K562 (cell line): Measurements from ENCODE around the gene ZNF556. TPM values are rescaled to one million over a fixed set of nuclear protein-coding genes. Genes with fewer than 3 reads are reported as not detected.

Experiments used
- ARID2 ChIP-seq: fragments of 450-650 bp; IDR thresholded peaks from 2 replicates; pipeline ENCODE4 v1.6.1; 2017; ENCODE audit warnings: antibody characterized with exemption, mild to moderate bottlenecking
- L3MBTL2 ChIP-seq: fragments of 450-650 bp; IDR thresholded peaks from 2 replicates; pipeline ENCODE4 v1.6.1; 2016; ENCODE audit warnings: mild to moderate bottlenecking, moderate library complexity
- RB1 ChIP-seq: fragments of 450-650 bp; IDR thresholded peaks from 2 replicates; pipeline ENCODE4 v1.6.1; 2017; ENCODE audit warnings: low read depth, mild to moderate bottlenecking
- TCF7 ChIP-seq: sonication (generic); IDR thresholded peaks from 2 replicates; pipeline ENCODE4 v1.6.1; 2016; ENCODE audit warnings: antibody characterized with exemption, borderline replicate concordance
- ZNF764 ChIP-seq: fragments of 250-450 bp; sonication (Bioruptor Pico); IDR thresholded peaks from 2 replicates; pipeline ENCODE4 v1.4.0; 2020; ENCODE audit warnings: low read depth, mild to moderate bottlenecking, moderate library complexity
- polyA plus RNA-seq, 8 experiments: library from polyadenylated mRNA; depleted of rRNA in 4 of 8; stranded (reverse) in 5 of 8; unstranded in 3 of 8; fragments of >200 nt; fragmentation: Nextera tagmentation in 2 of 8; fragmentation: Illumina TruSeq in 1 of 8; extraction: Ambion mirVana in 2 of 8; extraction: Trizol in 1 of 8; gene quantifications; 2 replicates each; pipeline versions ENCODE4 v1.2.1 to v1.2.3, GENCODE V29; 2011 to 2014; ENCODE audit warnings: inconsistent platforms in 1 of 8, missing spikeins in 1 of 8
- total RNA-seq, 7 experiments: library from RNA; depleted of rRNA in 6 of 7; stranded (reverse); fragments of >200 nt in 6 of 7; fragmentation: Illumina TruSeq in 2 of 7; extraction: Trizol in 2 of 7; gene quantifications; 2 replicates each; pipeline versions ENCODE4 v1.2.1 to v1.2.3, GENCODE V29; 2011 to 2021; ENCODE audit warnings: low replicate concordance in 1 of 7
- TF ChIP-seq, protein P1 (sequence below), 2 experiments: fragments of 450-650 bp; formaldehyde crosslinking in 1 of 2; IDR thresholded peaks; 2 replicates each; pipeline versions ENCODE4 v1.4.0 to v1.6.1; 2014 to 2020; ENCODE audit warnings: mild to moderate bottlenecking in 2 of 2, borderline replicate concordance in 1 of 2, low read depth in 1 of 2
- TF ChIP-seq, protein P2 (sequence below): fragments of 450-650 bp; IDR thresholded peaks from 2 replicates; pipeline ENCODE4 v1.6.1; 2016; ENCODE audit warnings: mild to moderate bottlenecking, moderate library complexity

The ZNF556 gene
- total and polyA plus RNA-seq, 9 of the 15 experiments (the other 6 are each of a cell fraction or from before 2014, with no cell fraction given): 0.01 to 0.36 (median 0.10) TPM; not detected in 1

DNA sequence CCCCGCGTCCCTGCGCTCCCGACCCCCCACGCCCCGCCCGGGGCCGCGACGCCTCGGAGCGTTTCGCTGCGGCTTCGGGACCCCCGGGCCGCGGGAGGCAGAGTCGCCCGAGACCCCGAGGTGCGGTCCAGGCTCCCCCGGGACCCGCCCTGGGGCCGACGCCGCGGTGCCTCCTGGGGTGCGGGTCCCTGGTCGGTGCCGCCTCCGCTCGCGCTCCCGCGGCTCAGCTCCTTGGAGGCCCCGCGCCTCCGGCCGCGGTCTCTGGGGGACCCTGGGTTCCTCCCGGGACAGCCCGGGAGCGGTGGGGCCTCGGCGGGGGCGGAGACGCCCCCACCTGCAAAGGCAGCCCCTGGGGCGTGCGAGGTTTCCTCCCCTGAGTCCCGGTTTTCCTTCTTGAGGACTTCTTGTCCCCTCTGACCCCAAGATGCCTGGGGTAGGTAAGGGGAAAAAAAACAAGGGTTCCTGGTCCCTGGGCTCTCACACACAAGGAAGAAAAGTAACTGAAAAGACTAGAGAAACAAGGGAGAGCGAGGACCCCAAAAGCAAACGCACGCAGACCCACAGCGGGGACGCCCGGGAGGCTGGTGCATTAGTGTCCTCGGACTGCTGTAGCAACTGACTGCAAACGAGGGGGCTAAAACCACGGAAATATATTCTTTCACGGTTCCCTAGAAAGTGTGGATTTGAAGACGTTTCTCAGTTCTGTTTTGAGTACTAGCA is 25.1 kb upstream of the ZNF556 start (continued):
- TF ChIP-seq, protein P1, sequence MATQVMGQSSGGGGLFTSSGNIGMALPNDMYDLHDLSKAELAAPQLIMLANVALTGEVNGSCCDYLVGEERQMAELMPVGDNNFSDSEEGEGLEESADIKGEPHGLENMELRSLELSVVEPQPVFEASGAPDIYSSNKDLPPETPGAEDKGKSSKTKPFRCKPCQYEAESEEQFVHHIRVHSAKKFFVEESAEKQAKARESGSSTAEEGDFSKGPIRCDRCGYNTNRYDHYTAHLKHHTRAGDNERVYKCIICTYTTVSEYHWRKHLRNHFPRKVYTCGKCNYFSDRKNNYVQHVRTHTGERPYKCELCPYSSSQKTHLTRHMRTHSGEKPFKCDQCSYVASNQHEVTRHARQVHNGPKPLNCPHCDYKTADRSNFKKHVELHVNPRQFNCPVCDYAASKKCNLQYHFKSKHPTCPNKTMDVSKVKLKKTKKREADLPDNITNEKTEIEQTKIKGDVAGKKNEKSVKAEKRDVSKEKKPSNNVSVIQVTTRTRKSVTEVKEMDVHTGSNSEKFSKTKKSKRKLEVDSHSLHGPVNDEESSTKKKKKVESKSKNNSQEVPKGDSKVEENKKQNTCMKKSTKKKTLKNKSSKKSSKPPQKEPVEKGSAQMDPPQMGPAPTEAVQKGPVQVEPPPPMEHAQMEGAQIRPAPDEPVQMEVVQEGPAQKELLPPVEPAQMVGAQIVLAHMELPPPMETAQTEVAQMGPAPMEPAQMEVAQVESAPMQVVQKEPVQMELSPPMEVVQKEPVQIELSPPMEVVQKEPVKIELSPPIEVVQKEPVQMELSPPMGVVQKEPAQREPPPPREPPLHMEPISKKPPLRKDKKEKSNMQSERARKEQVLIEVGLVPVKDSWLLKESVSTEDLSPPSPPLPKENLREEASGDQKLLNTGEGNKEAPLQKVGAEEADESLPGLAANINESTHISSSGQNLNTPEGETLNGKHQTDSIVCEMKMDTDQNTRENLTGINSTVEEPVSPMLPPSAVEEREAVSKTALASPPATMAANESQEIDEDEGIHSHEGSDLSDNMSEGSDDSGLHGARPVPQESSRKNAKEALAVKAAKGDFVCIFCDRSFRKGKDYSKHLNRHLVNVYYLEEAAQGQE (IDR thresholded peaks at IDR 0.05; ENCODE audit: borderline replicate concordance): no peak
- TF ChIP-seq, protein P1 (CRISPR knock-in tag; IDR thresholded peaks at IDR 0.05; ENCODE audit: low read depth): no peak
- TF ChIP-seq, protein P2, sequence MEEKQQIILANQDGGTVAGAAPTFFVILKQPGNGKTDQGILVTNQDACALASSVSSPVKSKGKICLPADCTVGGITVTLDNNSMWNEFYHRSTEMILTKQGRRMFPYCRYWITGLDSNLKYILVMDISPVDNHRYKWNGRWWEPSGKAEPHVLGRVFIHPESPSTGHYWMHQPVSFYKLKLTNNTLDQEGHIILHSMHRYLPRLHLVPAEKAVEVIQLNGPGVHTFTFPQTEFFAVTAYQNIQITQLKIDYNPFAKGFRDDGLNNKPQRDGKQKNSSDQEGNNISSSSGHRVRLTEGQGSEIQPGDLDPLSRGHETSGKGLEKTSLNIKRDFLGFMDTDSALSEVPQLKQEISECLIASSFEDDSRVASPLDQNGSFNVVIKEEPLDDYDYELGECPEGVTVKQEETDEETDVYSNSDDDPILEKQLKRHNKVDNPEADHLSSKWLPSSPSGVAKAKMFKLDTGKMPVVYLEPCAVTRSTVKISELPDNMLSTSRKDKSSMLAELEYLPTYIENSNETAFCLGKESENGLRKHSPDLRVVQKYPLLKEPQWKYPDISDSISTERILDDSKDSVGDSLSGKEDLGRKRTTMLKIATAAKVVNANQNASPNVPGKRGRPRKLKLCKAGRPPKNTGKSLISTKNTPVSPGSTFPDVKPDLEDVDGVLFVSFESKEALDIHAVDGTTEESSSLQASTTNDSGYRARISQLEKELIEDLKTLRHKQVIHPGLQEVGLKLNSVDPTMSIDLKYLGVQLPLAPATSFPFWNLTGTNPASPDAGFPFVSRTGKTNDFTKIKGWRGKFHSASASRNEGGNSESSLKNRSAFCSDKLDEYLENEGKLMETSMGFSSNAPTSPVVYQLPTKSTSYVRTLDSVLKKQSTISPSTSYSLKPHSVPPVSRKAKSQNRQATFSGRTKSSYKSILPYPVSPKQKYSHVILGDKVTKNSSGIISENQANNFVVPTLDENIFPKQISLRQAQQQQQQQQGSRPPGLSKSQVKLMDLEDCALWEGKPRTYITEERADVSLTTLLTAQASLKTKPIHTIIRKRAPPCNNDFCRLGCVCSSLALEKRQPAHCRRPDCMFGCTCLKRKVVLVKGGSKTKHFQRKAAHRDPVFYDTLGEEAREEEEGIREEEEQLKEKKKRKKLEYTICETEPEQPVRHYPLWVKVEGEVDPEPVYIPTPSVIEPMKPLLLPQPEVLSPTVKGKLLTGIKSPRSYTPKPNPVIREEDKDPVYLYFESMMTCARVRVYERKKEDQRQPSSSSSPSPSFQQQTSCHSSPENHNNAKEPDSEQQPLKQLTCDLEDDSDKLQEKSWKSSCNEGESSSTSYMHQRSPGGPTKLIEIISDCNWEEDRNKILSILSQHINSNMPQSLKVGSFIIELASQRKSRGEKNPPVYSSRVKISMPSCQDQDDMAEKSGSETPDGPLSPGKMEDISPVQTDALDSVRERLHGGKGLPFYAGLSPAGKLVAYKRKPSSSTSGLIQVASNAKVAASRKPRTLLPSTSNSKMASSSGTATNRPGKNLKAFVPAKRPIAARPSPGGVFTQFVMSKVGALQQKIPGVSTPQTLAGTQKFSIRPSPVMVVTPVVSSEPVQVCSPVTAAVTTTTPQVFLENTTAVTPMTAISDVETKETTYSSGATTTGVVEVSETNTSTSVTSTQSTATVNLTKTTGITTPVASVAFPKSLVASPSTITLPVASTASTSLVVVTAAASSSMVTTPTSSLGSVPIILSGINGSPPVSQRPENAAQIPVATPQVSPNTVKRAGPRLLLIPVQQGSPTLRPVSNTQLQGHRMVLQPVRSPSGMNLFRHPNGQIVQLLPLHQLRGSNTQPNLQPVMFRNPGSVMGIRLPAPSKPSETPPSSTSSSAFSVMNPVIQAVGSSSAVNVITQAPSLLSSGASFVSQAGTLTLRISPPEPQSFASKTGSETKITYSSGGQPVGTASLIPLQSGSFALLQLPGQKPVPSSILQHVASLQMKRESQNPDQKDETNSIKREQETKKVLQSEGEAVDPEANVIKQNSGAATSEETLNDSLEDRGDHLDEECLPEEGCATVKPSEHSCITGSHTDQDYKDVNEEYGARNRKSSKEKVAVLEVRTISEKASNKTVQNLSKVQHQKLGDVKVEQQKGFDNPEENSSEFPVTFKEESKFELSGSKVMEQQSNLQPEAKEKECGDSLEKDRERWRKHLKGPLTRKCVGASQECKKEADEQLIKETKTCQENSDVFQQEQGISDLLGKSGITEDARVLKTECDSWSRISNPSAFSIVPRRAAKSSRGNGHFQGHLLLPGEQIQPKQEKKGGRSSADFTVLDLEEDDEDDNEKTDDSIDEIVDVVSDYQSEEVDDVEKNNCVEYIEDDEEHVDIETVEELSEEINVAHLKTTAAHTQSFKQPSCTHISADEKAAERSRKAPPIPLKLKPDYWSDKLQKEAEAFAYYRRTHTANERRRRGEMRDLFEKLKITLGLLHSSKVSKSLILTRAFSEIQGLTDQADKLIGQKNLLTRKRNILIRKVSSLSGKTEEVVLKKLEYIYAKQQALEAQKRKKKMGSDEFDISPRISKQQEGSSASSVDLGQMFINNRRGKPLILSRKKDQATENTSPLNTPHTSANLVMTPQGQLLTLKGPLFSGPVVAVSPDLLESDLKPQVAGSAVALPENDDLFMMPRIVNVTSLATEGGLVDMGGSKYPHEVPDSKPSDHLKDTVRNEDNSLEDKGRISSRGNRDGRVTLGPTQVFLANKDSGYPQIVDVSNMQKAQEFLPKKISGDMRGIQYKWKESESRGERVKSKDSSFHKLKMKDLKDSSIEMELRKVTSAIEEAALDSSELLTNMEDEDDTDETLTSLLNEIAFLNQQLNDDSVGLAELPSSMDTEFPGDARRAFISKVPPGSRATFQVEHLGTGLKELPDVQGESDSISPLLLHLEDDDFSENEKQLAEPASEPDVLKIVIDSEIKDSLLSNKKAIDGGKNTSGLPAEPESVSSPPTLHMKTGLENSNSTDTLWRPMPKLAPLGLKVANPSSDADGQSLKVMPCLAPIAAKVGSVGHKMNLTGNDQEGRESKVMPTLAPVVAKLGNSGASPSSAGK: peak; percentile 53
- 0 out of 2 replicates have a peak, but pooled peaks have one; percentile 28 for TF ChIP-seq RB1
- TF ChIP-seq ZNF764 (CRISPR knock-in tag): no peak
- no peak for TF ChIP-seq TCF7
- TF ChIP-seq L3MBTL2: peak; percentile 9; the same call in 1 of the 2 replicates
- TF ChIP-seq ARID2: no peak
